Loucy (cell line): ENCODE results near the gene ZNF81.

Experiments used
- H2AFZ ChIP-seq: fragments of 200-600 bp; sonication (generic); 2 replicates; pipeline ENCODE4 v1.6.0; 2016; ENCODE audit warnings: antibody characterized with exemption, mild to moderate bottlenecking, low read length, moderate library complexity
- H3F3A ChIP-seq: fragments of 200-600 bp; 2 replicates; pipeline ENCODE4 v1.6.0; 2016; ENCODE audit warnings: antibody characterized with exemption, low read depth, mild to moderate bottlenecking
- H3K27me3 ChIP-seq: fragments of 200-600 bp; sonication (generic); 2 replicates; pipeline ENCODE4 v1.6.1; 2014; ENCODE audit warnings: low read length, mild to moderate bottlenecking; ENCODE audit not compliant: insufficient read depth, poor library complexity, severe bottlenecking
- H3K36me3 ChIP-seq: fragments of 200-600 bp; sonication (generic); 2 replicates; pipeline ENCODE4 v1.6.1; 2016; ENCODE audit warnings: low read length; ENCODE audit not compliant: insufficient read depth
- H3K4me1 ChIP-seq: fragments of 200-600 bp; sonication (generic); 2 replicates; pipeline ENCODE4 v1.5.1; 2014; ENCODE audit warnings: low read length, mild to moderate bottlenecking; ENCODE audit not compliant: insufficient read depth, poor library complexity, severe bottlenecking
- H3K4me2 ChIP-seq: fragments of 200-600 bp; sonication (generic); 2 replicates; pipeline ENCODE4 v1.6.0; 2014; ENCODE audit warnings: antibody characterized with exemption, low read length, low read depth, mild to moderate bottlenecking; ENCODE audit not compliant: poor library complexity, severe bottlenecking
- H3K4me3 ChIP-seq: fragments of 200-600 bp; sonication (generic); 2 replicates; pipeline ENCODE4 v1.5.1; 2014; ENCODE audit warnings: low read length, mild to moderate bottlenecking, mixed read lengths; ENCODE audit not compliant: poor library complexity, severe bottlenecking
- H3K79me2 ChIP-seq: fragments of 200-600 bp; sonication (generic); 2 replicates; pipeline ENCODE4 v1.6.1; 2014; ENCODE audit warnings: low read length; ENCODE audit not compliant: insufficient read depth
- H3K9ac ChIP-seq: fragments of 200-600 bp; sonication (generic); 2 replicates; pipeline ENCODE4 v1.6.0; 2014; ENCODE audit warnings: mild to moderate bottlenecking, low read depth, low read length, moderate library complexity; ENCODE audit not compliant: poor library complexity, severe bottlenecking
- H3K9me2 ChIP-seq: fragments of 200-600 bp; sonication (generic); replicated peaks from 2 replicates; pipeline ENCODE4 v1.6.1; 2016; ENCODE audit warnings: low read depth, low read length, mixed read lengths
- H3K9me3 ChIP-seq: fragments of 200-600 bp; sonication (generic); 2 replicates; pipeline ENCODE4 v1.6.1; 2014; ENCODE audit warnings: mild to moderate bottlenecking, antibody characterized with exemption, low read length, low read depth; ENCODE audit not compliant: insufficient read depth
- H4K20me1 ChIP-seq: fragments of 200-600 bp; sonication (generic); 2 replicates; pipeline ENCODE4 v1.6.0; 2014; ENCODE audit warnings: antibody characterized with exemption, low read length, mild to moderate bottlenecking; ENCODE audit not compliant: insufficient read depth, poor library complexity, severe bottlenecking
- CTCF ChIP-seq: fragments of 200-600 bp; sonication (generic); conservative IDR thresholded peaks from 2 replicates; pipeline ENCODE4 v1.5.1; 2014; ENCODE audit warnings: mild to moderate bottlenecking, antibody characterized with exemption, low read length
- EZH2phosphoT487 ChIP-seq: fragments of 200-600 bp; IDR thresholded peaks from 2 replicates; pipeline ENCODE4 v1.6.1; 2018; ENCODE audit warnings: antibody characterized with exemption, mild to moderate bottlenecking, moderate library complexity, borderline replicate concordance

ZNF81 gene

GRCh38 chrX:47863187-47863586, 26.5 kb downstream of the ZNF81 start:
- H3K9me3 ChIP-seq, result no peaks in the 10 kb centered on the region
- no peaks in the 10 kb centered on the region for H3K36me3 ChIP-seq

GRCh38 chrX:47864300-47864699, 27.6 kb downstream of the ZNF81 start:
- Histone ChIP-seq H3K9me3 (no peaks in the 10 kb centered on the region), H3K4me3 (no peak overlapping the region), H4K20me1 (no peaks in the 10 kb centered on the region), H3K4me1 (no peaks in the 10 kb centered on the region), H3K4me2 (no peak overlapping the region), H3K36me3 (no peaks in the 10 kb centered on the region), H2AFZ (no peak overlapping the region), H3K79me2 (no peaks in the 10 kb centered on the region), H3K9me2 (no peaks in the 10 kb centered on the region), H3K9ac (no peak overlapping the region), H3K27me3 (no peaks in the 10 kb centered on the region), H3F3A (no peaks in the 10 kb centered on the region)
- no peak for TF ChIP-seq CTCF
- TF ChIP-seq EZH2phosphoT487, result no peak

More at GRCh38 chrX:47863187-47863586, 26.5 kb downstream of the ZNF81 start:
- Histone ChIP-seq H3K4me1 (no peaks in the 10 kb centered on the region), H3K79me2 (no peaks in the 10 kb centered on the region), H3K9ac (no peak overlapping the region), H2AFZ (no peak overlapping the region), H3K4me2 (no peak overlapping the region), H3K9me2 (no peaks in the 10 kb centered on the region), H3F3A (no peaks in the 10 kb centered on the region), H3K27me3 (no peaks in the 10 kb centered on the region), H3K4me3 (no peak overlapping the region), H4K20me1 (no peaks in the 10 kb centered on the region)
- TF ChIP-seq EZH2phosphoT487 (no peak), CTCF (no peak)

GRCh38 chrX:47864785-47865184, 28.1 kb downstream of the ZNF81 start:
- Histone ChIP-seq H3F3A (no peaks in the 10 kb centered on the region), H3K9me3 (no peaks in the 10 kb centered on the region)
- no peak for TF ChIP-seq CTCF
- TF ChIP-seq EZH2phosphoT487, result no peak

More at GRCh38 chrX:47864785-47865184, 28.1 kb downstream of the ZNF81 start:
- no peaks in the 10 kb centered on the region for H3K4me1 ChIP-seq
- H3K4me3 ChIP-seq, result no peak overlapping the region
- H2AFZ ChIP-seq, result no peak overlapping the region
- H3K36me3 ChIP-seq, result no peaks in the 10 kb centered on the region
- no peak overlapping the region for H3K9ac ChIP-seq
- H3K27me3 ChIP-seq, result no peaks in the 10 kb centered on the region
- no peaks in the 10 kb centered on the region for H3K79me2 ChIP-seq
- no peaks in the 10 kb centered on the region for H3K9me2 ChIP-seq
- H3K4me2 ChIP-seq, result no peak overlapping the region
- no peaks in the 10 kb centered on the region for H4K20me1 ChIP-seq
